Fibroblast of lung (primary cell): ENCODE data around the gene ABR. TPM values are rescaled to one million over a fixed set of nuclear protein-coding genes. Genes with fewer than 3 reads are reported as not detected.

ENCODE experiments used
- DNase-seq, 2 donors: peaks; one replicate each; pipeline versions ENCODE4 v3.0.0 to v3.0.0-alpha.2; 2010; ENCODE audit warnings: low read depth in 2 of 2
- H2AFZ ChIP-seq: 2 replicates; pipeline ENCODE4 v1.5.1; 2012; ENCODE audit warnings: low read length, control low read depth, inconsistent platforms
- H3K27ac ChIP-seq: 2 replicates; pipeline ENCODE4 v1.5.1; 2011; ENCODE audit warnings: low read length, control low read depth; ENCODE audit not compliant: insufficient read depth
- H3K27me3 ChIP-seq: 2 replicates; pipeline ENCODE4 v1.5.1; 2011; ENCODE audit warnings: mild to moderate bottlenecking, low read length; ENCODE audit not compliant: control insufficient read depth, insufficient read depth
- H3K36me3 ChIP-seq: 2 replicates; pipeline ENCODE4 v1.5.1; 2011; ENCODE audit warnings: low read length; ENCODE audit not compliant: control insufficient read depth, insufficient read depth
- H3K4me1 ChIP-seq: 2 replicates; pipeline ENCODE4 v1.5.1; 2011; ENCODE audit warnings: low read length; ENCODE audit not compliant: control insufficient read depth, insufficient read depth; ENCODE audit errors: extremely low read depth
- H3K4me2 ChIP-seq: 2 replicates; pipeline ENCODE4 v1.5.1; 2011; ENCODE audit warnings: low read length, control low read depth; ENCODE audit not compliant: insufficient read depth; ENCODE audit errors: extremely low read depth
- H3K4me3 ChIP-seq, 4 experiments: fragments of 200-600 bp in 1 of 4; sonication (generic) in 1 of 4; replicated peaks in 1 of 4; 2 replicates each; pipeline ENCODE4 v1.5.1; 2011 to 2016; ENCODE audit warnings: low read length in 4 of 4, low read depth in 3 of 4, mild to moderate bottlenecking in 3 of 4, control low read depth in 2 of 4, inconsistent platforms in 1 of 4, mixed read lengths in 1 of 4; ENCODE audit not compliant: insufficient read depth in 1 of 4; ENCODE audit errors: control extremely low read depth in 1 of 4
- H3K79me2 ChIP-seq: 2 replicates; pipeline ENCODE4 v1.5.1; 2012; ENCODE audit warnings: mild to moderate bottlenecking, low read length, inconsistent platforms; ENCODE audit not compliant: control insufficient read depth, insufficient read depth
- H3K9ac ChIP-seq: 2 replicates; pipeline ENCODE4 v1.5.1; 2011; ENCODE audit warnings: mild to moderate bottlenecking, low read length, control low read depth; ENCODE audit not compliant: insufficient read depth
- H3K9me3 ChIP-seq: 2 replicates; pipeline ENCODE4 v1.5.1; 2012; ENCODE audit warnings: low read depth, low read length; ENCODE audit not compliant: control insufficient read depth, insufficient read depth
- H4K20me1 ChIP-seq: 2 replicates; pipeline ENCODE4 v1.5.1; 2011; ENCODE audit warnings: low read length; ENCODE audit not compliant: control insufficient read depth, insufficient read depth; ENCODE audit errors: extremely low read depth
- EZH2 ChIP-seq: IDR thresholded peaks from 2 replicates; pipeline ENCODE4 v1.5.1; 2012; ENCODE audit warnings: low read length, control low read depth, mild to moderate bottlenecking; ENCODE audit errors: missing control alignments
- polyA plus RNA-seq, 2 donors: library from polyadenylated mRNA; depleted of rRNA in 1 of 2; stranded (reverse) in 1 of 2; unstranded in 1 of 2; fragments of >200 nt; gene quantifications; 2 replicates each; pipeline ENCODE4 v1.2.1, GENCODE V29; 2011 to 2012; ENCODE audit warnings: missing spikeins in 1 of 2
- total RNA-seq: library from RNA; depleted of rRNA; stranded (reverse); fragments of >200 nt; gene quantifications from 2 replicates; pipeline ENCODE4 v1.2.1, GENCODE V29; 2014
- TF ChIP-seq, protein P1 (sequence below), 2 donors: IDR thresholded peaks in 1 of 2; conservative IDR thresholded peaks in 1 of 2; 1 replicate in 1 of 2; 2 replicates in 1 of 2; pipeline ENCODE4 v1.5.1; 2011 to 2012; ENCODE audit warnings: low read length in 2 of 2, control low read depth in 1 of 2, inconsistent platforms in 1 of 2, low read depth in 1 of 2, mild to moderate bottlenecking in 1 of 2

ABR gene
- total and polyA plus RNA-seq, 2 donors (not counting 1 experiment from before 2014, with no cell fraction given) = 43.7 to 84.7 TPM

DNA sequence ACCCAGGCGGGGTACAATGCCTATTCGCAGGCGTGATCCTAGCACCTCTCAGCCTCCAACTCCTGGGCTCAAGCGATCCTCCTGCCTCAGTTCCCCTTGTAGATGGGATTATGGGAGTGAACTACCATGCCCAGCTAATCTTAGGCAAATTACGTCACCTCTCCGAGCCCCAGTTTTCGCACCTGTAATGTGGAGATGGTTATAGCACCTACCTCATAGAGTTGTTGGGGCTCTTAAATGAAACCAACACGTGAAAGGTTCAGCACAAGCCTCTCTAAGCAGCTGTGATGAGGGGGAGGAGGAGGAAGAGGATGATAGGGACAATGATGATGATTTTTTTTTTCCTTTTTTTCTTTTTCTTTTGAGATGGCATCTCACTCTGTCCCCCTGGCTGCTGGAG is 59.9 kb downstream of the ABR start:
- Histone ChIP-seq H3K36me3 (no peaks in the 10 kb centered on the region), H3K4me3 (no peak overlapping the region), H3K4me1 (peaks cover 5% of the 10 kb centered on the region), H3K27ac (no peak overlapping the region), H2AFZ (no peak overlapping the region), H3K4me2 (no peak overlapping the region), H3K79me2 (no peaks in the 10 kb centered on the region), H3K27me3 (peaks cover 2% of the 10 kb centered on the region), H3K9ac (no peak overlapping the region), H3K9me3 (no peaks in the 10 kb centered on the region), H4K20me1 (no peaks in the 10 kb centered on the region)
- DNase-seq = no peak
- TF ChIP-seq, protein P1, sequence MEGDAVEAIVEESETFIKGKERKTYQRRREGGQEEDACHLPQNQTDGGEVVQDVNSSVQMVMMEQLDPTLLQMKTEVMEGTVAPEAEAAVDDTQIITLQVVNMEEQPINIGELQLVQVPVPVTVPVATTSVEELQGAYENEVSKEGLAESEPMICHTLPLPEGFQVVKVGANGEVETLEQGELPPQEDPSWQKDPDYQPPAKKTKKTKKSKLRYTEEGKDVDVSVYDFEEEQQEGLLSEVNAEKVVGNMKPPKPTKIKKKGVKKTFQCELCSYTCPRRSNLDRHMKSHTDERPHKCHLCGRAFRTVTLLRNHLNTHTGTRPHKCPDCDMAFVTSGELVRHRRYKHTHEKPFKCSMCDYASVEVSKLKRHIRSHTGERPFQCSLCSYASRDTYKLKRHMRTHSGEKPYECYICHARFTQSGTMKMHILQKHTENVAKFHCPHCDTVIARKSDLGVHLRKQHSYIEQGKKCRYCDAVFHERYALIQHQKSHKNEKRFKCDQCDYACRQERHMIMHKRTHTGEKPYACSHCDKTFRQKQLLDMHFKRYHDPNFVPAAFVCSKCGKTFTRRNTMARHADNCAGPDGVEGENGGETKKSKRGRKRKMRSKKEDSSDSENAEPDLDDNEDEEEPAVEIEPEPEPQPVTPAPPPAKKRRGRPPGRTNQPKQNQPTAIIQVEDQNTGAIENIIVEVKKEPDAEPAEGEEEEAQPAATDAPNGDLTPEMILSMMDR (conservative IDR thresholded peaks at IDR 0.05 in 1 of 2, IDR thresholded peaks at IDR 0.05 in 1 of 2; ENCODE audit: low read depth in 1 of 2, low read length in 2 of 2) = no peak
- TF ChIP-seq EZH2 = no peak

DNA sequence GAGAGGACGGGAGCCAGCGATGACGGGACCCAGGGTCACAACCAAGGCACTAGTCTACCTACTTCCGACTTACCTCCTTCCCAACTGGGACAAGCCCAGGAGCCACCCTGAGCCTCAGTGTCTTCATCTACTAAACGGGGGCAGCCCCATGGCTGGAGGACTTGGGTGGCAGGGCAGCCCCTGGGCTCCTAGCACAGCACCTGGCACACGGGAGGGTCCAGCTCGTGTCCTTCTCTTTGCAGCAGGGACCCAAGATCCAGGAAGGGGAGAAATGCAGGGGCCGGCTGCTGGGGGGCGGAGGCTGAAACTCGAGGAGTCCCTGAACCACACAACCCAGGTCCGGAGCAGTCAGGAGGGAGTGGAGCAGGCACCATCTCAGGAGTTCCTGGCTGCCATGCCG is 63.2 kb downstream of the ABR start:
- no peaks in the 10 kb centered on the region for H3K9me3 ChIP-seq

DNA sequence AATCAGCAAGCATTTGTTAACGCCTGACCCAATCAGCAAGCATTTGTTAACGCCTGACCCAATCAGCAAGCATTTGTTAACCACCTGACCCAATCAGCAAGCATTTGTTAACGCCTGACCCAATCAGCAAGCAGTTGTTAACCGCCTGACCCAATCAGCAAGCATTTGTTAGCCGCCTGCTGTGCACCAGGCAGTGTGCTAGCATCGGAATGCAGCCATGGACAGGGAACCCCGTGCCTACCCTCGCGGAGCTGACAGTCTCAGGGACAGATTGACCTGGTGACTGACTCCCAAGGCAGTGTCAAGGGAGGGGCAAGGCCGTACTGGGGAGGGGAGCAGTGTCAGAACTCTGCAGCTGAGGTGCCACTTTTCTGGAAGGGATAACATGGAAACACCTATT is 66.9 kb downstream of the ABR start:
- Histone ChIP-seq H3K79me2 (no peaks in the 10 kb centered on the region), H3K4me3 (no peak overlapping the region), H4K20me1 (no peaks in the 10 kb centered on the region), H3K4me1 (peaks cover 32% of the 10 kb centered on the region), H3K9me3 (no peaks in the 10 kb centered on the region), H3K4me2 (no peak overlapping the region), H3K9ac (no peak overlapping the region), H2AFZ (no peak overlapping the region), H3K27ac (no peak overlapping the region), H3K36me3 (no peaks in the 10 kb centered on the region), H3K27me3 (no peaks in the 10 kb centered on the region)
- DNase-seq = no peak
- TF ChIP-seq, protein P1 (conservative IDR thresholded peaks at IDR 0.05 in 1 of 2, IDR thresholded peaks at IDR 0.05 in 1 of 2; ENCODE audit: low read depth in 1 of 2, low read length in 2 of 2) = no peak

More for the DNA sequence above, 63.2 kb downstream of the ABR start:
- TF ChIP-seq, protein P1 (conservative IDR thresholded peaks at IDR 0.05 in 1 of 2, IDR thresholded peaks at IDR 0.05 in 1 of 2; ENCODE audit: low read depth in 1 of 2, low read length in 2 of 2) = no peak
- TF ChIP-seq EZH2 = no peak
- H2AFZ ChIP-seq = no peak overlapping the region
- DNase-seq = no peak
- H3K27ac ChIP-seq = no peak overlapping the region
- no peak overlapping the region for H3K4me2 ChIP-seq
- peaks cover 2% of the 10 kb centered on the region for H3K27me3 ChIP-seq
- no peaks in the 10 kb centered on the region for H3K79me2 ChIP-seq
- H4K20me1 ChIP-seq = no peaks in the 10 kb centered on the region
- H3K9ac ChIP-seq = no peak overlapping the region
- no peak overlapping the region for H3K4me3 ChIP-seq
- no peaks in the 10 kb centered on the region for H3K36me3 ChIP-seq
- peaks cover 10% of the 10 kb centered on the region for H3K4me1 ChIP-seq
